HCT116 (cell line): ENCODE measurements around the gene ADAMTS9. TPM values are rescaled to one million over a fixed set of nuclear protein-coding genes. Genes with fewer than 3 reads are reported as not detected.

Experiments
- ATAC-seq: fragments of 200-7000 bp; cut with Tn5 transposase; 2 replicates; pipeline ENCODE4 v1.9.1; 2020; ENCODE audit warnings: mild to moderate bottlenecking, moderate library complexity
- BruUV-seq: library from RNA; stranded (reverse); fragments of 400-500 nt; replicated peaks from 2 replicates; lab custom pipeline; 2021; lab: Mats Ljungman, UMichigan
- CTCF ChIA-PET: fragments of 300-600 bp; sonication (Branson Sonifier 250); formaldehyde crosslinking; loops from one replicate; lab custom pipeline; 2021; ENCODE audit warnings: antibody characterized with exemption; lab: Charles Lee
- POLR2A ChIA-PET: fragments of 300-600, 350-600 bp; sonication (Branson Sonifier 250); formaldehyde crosslinking; loops from one replicate; lab custom pipeline; 2021; ENCODE audit warnings: antibody characterized with exemption; lab: Charles Lee
- RAD21 ChIA-PET, 2 experiments: fragments of 300-600 bp; sonication (Branson Sonifier 250); formaldehyde crosslinking; loops; one replicate each; lab custom pipeline; 2023; ENCODE audit warnings: low total read pairs in 2 of 2; ENCODE audit not compliant: uncharacterized antibody in 2 of 2, unreplicated experiment in 2 of 2, low non-redundant PET in 1 of 2; lab: Charles Lee
- DNase-seq: peaks from one replicate; pipeline ENCODE4 v3.0.0-alpha.2; 2010; ENCODE audit warnings: low read depth, low spot score
- H2AFZ ChIP-seq: fragments of 200-600 bp; shearing (Covaris generic), sonication (generic); 2 replicates; pipeline ENCODE4 v1.6.1; 2017; ENCODE audit warnings: low read depth, mixed run types, mixed read lengths, antibody characterized with exemption, low read length; ENCODE audit not compliant: poor library complexity, severe bottlenecking
- H3K27ac ChIP-seq: 2 replicates; pipeline ENCODE4 v1.5.1; 2012; ENCODE audit warnings: low read depth, low read length
- H3K27me3 ChIP-seq: fragments of 200-600 bp; sonication (generic); 2 replicates; pipeline ENCODE4 v1.6.1; 2016; ENCODE audit warnings: mixed run types, low read length, mixed read lengths; ENCODE audit not compliant: insufficient read depth
- H3K36me3 ChIP-seq, 2 experiments: fragments of 200-500 bp in 1 of 2; fragments of 200-600 bp in 1 of 2; sonication (Bioruptor generic) in 1 of 2; sonication (generic) in 1 of 2; 2 replicates each; pipeline versions ENCODE4 v1.5.1 to v1.6.1; 2014 to 2016; ENCODE audit warnings: low read length in 2 of 2, inconsistent platforms in 1 of 2, mixed read lengths in 1 of 2, mixed run types in 1 of 2; ENCODE audit not compliant: insufficient read depth in 2 of 2, control insufficient read depth in 1 of 2
- H3K4me1 ChIP-seq, 2 experiments: fragments of 200-600 bp in 1 of 2; sonication (generic) in 1 of 2; 2 replicates each; pipeline versions ENCODE4 v1.5.1 to v1.6.1; 2012 to 2017; ENCODE audit warnings: low read length in 2 of 2, inconsistent platforms in 1 of 2, mild to moderate bottlenecking in 1 of 2, mixed read lengths in 1 of 2, mixed run types in 1 of 2, moderate library complexity in 1 of 2; ENCODE audit not compliant: insufficient read depth in 2 of 2, control insufficient read depth in 1 of 2
- H3K4me2 ChIP-seq: fragments of 200-600 bp; sonication (generic); 2 replicates; pipeline ENCODE4 v1.6.1; 2017; ENCODE audit warnings: mixed run types, low read length, mixed read lengths
- H3K4me3 ChIP-seq, 2 experiments: fragments of 200-600 bp in 1 of 2; sonication (generic) in 1 of 2; replicated peaks in 1 of 2; 2 replicates each; pipeline ENCODE4 v1.5.1; 2011 to 2016; ENCODE audit warnings: low read length in 2 of 2, control low read depth in 1 of 2, low read depth in 1 of 2, mild to moderate bottlenecking in 1 of 2, mixed read lengths in 1 of 2, mixed run types in 1 of 2
- H3K79me2 ChIP-seq: fragments of 200-600 bp; sonication (generic); 2 replicates; pipeline ENCODE4 v1.6.1; 2017; ENCODE audit warnings: mild to moderate bottlenecking, mixed run types, low read length, moderate library complexity, mixed read lengths; ENCODE audit not compliant: insufficient read depth
- H3K9ac ChIP-seq: fragments of 200-600 bp; sonication (generic); 2 replicates; pipeline ENCODE4 v1.6.1; 2016; ENCODE audit warnings: low read length, mixed read lengths
- H3K9me2 ChIP-seq: fragments of 200-600 bp; sonication (generic), shearing (Covaris generic); 2 replicates; pipeline ENCODE4 v1.6.1; 2017; ENCODE audit warnings: mixed run types, mild to moderate bottlenecking, moderate library complexity; ENCODE audit not compliant: insufficient read depth
- H3K9me3 ChIP-seq, 2 experiments: fragments of 200-500 bp in 1 of 2; fragments of 200-600 bp in 1 of 2; sonication (Bioruptor generic) in 1 of 2; sonication (generic) in 1 of 2; 2 replicates each; pipeline ENCODE4 v1.6.1; 2014 to 2017; ENCODE audit warnings: low read length in 2 of 2, mixed read lengths in 2 of 2, inconsistent platforms in 1 of 2, low read depth in 1 of 2, mild to moderate bottlenecking in 1 of 2, mixed run types in 1 of 2, moderate library complexity in 1 of 2; ENCODE audit not compliant: control insufficient read depth in 1 of 2, insufficient read depth in 1 of 2
- H4K20me1 ChIP-seq: fragments of 200-600 bp; sonication (generic), shearing (Covaris generic); 2 replicates; pipeline ENCODE4 v1.6.1; 2017; ENCODE audit warnings: mixed run types, mild to moderate bottlenecking, moderate library complexity; ENCODE audit not compliant: insufficient read depth
- CBX3 ChIP-seq: IDR thresholded peaks from 2 replicates; pipeline ENCODE4 v1.6.1; 2012; ENCODE audit warnings: low read depth
- CEBPB ChIP-seq: IDR thresholded peaks from 2 replicates; pipeline ENCODE4 v1.6.1; 2012; ENCODE audit warnings: low read depth
- MAX ChIP-seq: IDR thresholded peaks from 2 replicates; pipeline ENCODE4 v1.6.1; 2012
- REST ChIP-seq: IDR thresholded peaks from 2 replicates; pipeline ENCODE4 v1.6.1; 2012; ENCODE audit warnings: low read depth
- SIN3A ChIP-seq: IDR thresholded peaks from 2 replicates; pipeline ENCODE4 v1.6.1; 2012; ENCODE audit warnings: low read depth
- SP1 ChIP-seq: IDR thresholded peaks from 2 replicates; pipeline ENCODE4 v1.6.1; 2012; ENCODE audit warnings: low read depth
- SRF ChIP-seq: IDR thresholded peaks from 2 replicates; pipeline ENCODE4 v1.6.1; 2012; ENCODE audit warnings: low read depth
- ZFX ChIP-seq: fragments of 450-650 bp; IDR thresholded peaks from 2 replicates; pipeline ENCODE4 v1.6.1; 2017
- intact Hi-C: fragments of 100-400 bp; cut with micrococcal nuclease; formaldehyde crosslinking; loops from 2 replicates; pipeline ENCODE4 v1.10.0; 2022
- total RNA-seq: library from RNA; stranded (reverse); gene quantifications from one replicate; pipeline ENCODE4 v1.2.1, GENCODE V29; 2021; ENCODE audit not compliant: unreplicated experiment

ADAMTS9 gene
- total RNA-seq, 1 experiment from 2014 or later = 0.05 TPM

GRCh38 chr3:64728428-64728827 lies 40.6 kb upstream of the ADAMTS9 start:
- Histone ChIP-seq H3K27ac (no peak overlapping the region), H3K9ac (no peak overlapping the region), H2AFZ (no peak overlapping the region), H3K4me1 (no peaks in the 10 kb centered on the region), H3K27me3 (no peaks in the 10 kb centered on the region), H4K20me1 (no peaks in the 10 kb centered on the region)
- no peak for ATAC-seq
- BruUV-seq = no TSS peak
- no peak for TF ChIP-seq SP1
- no peak for TF ChIP-seq SRF
- no peak for TF ChIP-seq SIN3A
- no peak for TF ChIP-seq MAX
- TF ChIP-seq ZFX = no peak
- no peak for TF ChIP-seq CEBPB
- TF ChIP-seq REST = no peak
- TF ChIP-seq CBX3 = no peak
- TF ChIP-seq, all 23 proteins: peak for 0
- ChIA-PET RAD21 (no interaction called here), POLR2A (no interaction called here), CTCF (no interaction called here)
- Histone ChIP-seq H3K4me2 (no peak overlapping the region), H3K9me3 (no peaks in the 10 kb centered on the region), H3K9me2 (no peaks in the 10 kb centered on the region), H3K4me3 (no peak overlapping the region), H3K79me2 (no peaks in the 10 kb centered on the region), H3K36me3 (no peaks in the 10 kb centered on the region)
- DNase-seq = no peak
- intact Hi-C loops = no loop called here
